NB4 (cell line): ENCODE measurements around the gene RPAP3.

ENCODE experiments used
- CTCF ChIP-seq: IDR thresholded peaks from one replicate; pipeline ENCODE4 v1.5.1; 2012; ENCODE audit warnings: low read depth, low read length
- MAX ChIP-seq: IDR thresholded peaks from 2 replicates; pipeline ENCODE4 v1.6.1; 2011; ENCODE audit warnings: low read depth, low read length
- MYC ChIP-seq: IDR thresholded peaks from 2 replicates; pipeline ENCODE4 v1.6.1; 2011; ENCODE audit warnings: low read depth, low read length
- POLR2A ChIP-seq: IDR thresholded peaks from 2 replicates; pipeline ENCODE4 v1.6.1; 2011; ENCODE audit warnings: mild to moderate bottlenecking; ENCODE audit not compliant: insufficient read length; ENCODE audit errors: extremely low read depth

GRCh38 chr12:47736877-47737676, 31.2 kb upstream of the RPAP3 start:
- TF ChIP-seq POLR2A (no peak), CTCF (no peak), MAX (no peak), MYC (no peak)
